Activated CD8-positive, alpha-beta memory T cell treated with anti-CD3 and anti-CD28 coated beads, Interleukin-2, amount 50 U/mL, for 24 hours (primary cell): ENCODE data around the gene NFIC.
"Not testable (repeated sequence)": the region's sequence is repeated elsewhere in the genome, so short reads cannot be mapped to it uniquely, and the experiment has no call there.

Experiments used
- DNase-seq: peaks from one replicate; pipeline ENCODE4 v3.0.0-alpha.2; 2020; ENCODE audit errors: extremely low read depth

NFIC gene

GRCh38 chr19:3373971-3374368 lies 7.6 kb downstream of the NFIC start:
- DNase-seq = no peak

GRCh38 chr19:3374369-3375112 lies 8.2 kb downstream of the NFIC start:
- no peak for DNase-seq

- no peak for DNase-seq
These were observed 9.1 kb downstream of the NFIC start for GRCh38 chr19:3375221-3376090.

- not testable (repeated sequence) for DNase-seq
These were observed 9.7 kb downstream of the NFIC start for GRCh38 chr19:3376091-3376455.

DNA sequence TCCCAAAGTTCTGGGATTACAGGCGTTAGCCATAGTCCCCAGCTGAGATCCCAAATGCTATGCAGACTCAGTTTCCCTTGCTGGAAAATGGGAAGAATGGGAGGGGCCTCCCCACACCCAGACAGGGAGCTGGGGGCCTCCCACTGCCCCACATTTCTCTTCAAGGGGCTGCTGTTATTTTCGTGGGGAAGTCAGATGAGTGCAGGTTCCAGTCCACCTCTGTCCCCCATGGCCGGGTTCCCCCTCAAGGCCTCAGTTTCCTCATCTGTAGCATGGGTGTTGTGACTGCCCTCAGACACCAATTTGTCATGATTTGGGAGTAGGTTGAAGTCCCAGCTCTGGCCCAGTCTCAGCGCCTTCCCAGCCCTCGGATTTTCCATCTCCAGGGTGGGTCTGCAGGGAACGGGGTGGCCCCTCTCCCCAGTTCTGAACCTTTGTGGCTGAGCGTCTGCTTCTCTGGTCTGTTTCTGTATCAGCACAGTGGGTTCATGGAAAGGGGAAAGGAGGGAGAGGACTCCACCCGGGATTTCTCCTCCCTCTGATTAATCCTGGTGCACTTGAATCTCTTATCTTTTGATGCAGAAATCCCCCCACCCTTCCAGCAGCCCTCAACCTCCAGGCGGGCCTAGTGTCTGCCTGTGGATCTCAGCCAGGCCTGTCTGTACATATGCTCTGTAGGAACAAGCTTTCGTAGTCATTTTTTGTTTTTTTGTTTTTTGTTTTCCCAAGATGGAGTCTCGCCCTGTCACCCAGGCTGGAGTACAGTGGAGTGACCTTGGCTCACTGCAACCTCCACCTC lies 12.2 kb downstream of the NFIC start:
- DNase-seq = no peak

GRCh38 chr19:3380829-3381228 lies 14.4 kb downstream of the NFIC start:
- DNase-seq = no peak

GRCh38 chr19:3381701-3382372 lies 15.5 kb downstream of the NFIC start:
- DNase-seq = no peak

DNA sequence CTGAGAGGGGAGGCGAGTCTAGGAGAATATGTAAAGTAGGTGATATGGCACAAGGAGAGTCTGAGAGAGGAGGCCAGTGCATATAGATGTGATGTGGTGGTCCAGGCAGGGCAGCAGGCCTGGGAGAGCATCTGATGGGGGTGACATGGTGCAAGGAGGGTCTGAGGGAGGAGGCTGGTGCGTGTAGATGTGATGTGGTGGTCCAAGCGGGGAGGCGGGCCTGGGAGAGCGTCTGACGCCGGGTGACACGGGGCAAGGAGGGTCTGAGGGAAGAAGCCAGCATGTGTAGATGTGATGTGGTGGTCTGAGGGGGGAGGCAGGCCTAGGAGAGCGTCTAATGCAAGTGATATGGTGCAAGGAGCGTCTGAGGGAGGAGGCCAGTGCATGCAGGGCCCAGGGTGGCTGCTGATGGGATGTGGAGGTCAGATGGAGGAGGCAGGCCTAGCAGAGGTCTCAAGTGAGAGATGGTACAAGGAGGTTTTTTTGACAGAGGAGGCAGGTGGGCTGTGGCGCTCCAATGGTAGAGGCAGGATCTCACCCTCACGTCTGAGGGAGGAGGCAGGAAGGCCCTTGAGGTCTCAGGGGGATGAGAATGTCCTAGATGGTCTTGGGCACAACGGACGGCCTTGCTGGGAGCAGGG lies 16.2 kb downstream of the NFIC start:
- DNase-seq = no peak

GRCh38 chr19:3383121-3383722 lies 16.8 kb downstream of the NFIC start:
- no peak for DNase-seq

- DNase-seq = no peak
These were observed 20.3 kb downstream of the NFIC start for GRCh38 chr19:3386447-3387234.

- no peak for DNase-seq
These were observed 21.5 kb downstream of the NFIC start for GRCh38 chr19:3387645-3388589.

- DNase-seq = no peak
These were observed 23.0 kb downstream of the NFIC start for GRCh38 chr19:3389446-3389778.

DNA sequence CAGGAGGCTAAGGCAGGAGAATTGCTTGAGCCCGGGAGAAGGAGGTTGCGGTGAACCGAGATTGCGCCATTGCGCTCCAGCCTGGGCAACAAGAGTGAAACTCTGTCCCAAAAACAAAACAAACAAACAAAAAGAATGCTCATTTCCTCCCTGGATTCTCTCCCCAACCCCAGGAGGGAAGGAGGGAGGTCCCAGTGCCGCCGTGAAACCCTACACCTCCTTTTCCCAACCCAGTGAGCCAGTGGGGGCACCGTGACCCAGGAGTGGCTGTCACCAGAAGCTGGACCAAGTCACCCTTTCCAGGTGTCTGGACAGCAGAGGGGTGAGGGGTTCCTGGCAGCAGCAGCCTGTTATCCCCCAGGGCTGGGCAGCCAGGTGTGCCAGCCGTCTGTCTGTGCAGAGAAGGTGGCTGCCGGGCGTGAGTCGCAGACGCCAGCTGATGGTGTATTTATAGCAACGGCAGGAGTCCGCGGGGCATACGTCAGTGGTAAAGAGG lies 23.5 kb downstream of the NFIC start:
- DNase-seq = no peak

GRCh38 chr19:3391911-3392310 lies 25.5 kb downstream of the NFIC start:
- not testable (repeated sequence) for DNase-seq

DNA sequence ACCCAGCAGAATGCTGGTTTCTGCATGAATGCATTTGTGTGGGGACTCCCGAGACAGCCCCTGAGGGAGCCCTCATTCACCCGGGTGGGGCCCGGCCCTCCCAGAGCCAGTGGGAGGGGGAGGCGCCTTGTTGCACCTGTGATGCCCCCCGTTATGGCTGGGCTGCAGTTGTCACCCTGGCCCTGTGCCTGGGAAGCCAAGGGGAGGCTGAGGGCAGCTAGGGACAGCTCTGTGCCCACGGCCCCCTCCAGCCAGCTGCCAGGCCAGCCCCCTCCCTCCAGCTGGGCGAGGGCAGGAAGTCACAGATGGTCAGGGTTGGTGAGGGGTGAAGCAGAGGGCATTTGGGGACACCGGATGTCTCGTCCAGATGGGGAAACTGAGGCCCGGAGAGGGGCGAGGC lies 26.1 kb downstream of the NFIC start:
- DNase-seq = no peak

- no peak for DNase-seq
These were observed 30.5 kb downstream of the NFIC start for GRCh38 chr19:3396881-3397265.

- no peak for DNase-seq
These were observed 31.1 kb downstream of the NFIC start for GRCh38 chr19:3397266-3398022.
